GM12864 (cell line): ENCODE measurements around the gene OXSM.
A peak's percentile ranks its signal among the peaks of the same experiment; 100 is the strongest.

Experiments used
- DNase-seq: peaks from one replicate; pipeline ENCODE4 v3.0.0-alpha.2; 2011; ENCODE audit warnings: low read depth
- H3K4me3 ChIP-seq: 2 replicates; pipeline ENCODE4 v1.5.1; 2011; ENCODE audit warnings: mild to moderate bottlenecking, low read depth, low read length, control low read depth
- TF ChIP-seq, protein P1 (sequence below): IDR thresholded peaks from 2 replicates; pipeline ENCODE4 v1.5.1; 2011; ENCODE audit warnings: low read depth, mild to moderate bottlenecking, moderate library complexity, low read length, control low read depth, inconsistent platforms; ENCODE audit errors: missing control alignments

Gene OXSM

DNA sequence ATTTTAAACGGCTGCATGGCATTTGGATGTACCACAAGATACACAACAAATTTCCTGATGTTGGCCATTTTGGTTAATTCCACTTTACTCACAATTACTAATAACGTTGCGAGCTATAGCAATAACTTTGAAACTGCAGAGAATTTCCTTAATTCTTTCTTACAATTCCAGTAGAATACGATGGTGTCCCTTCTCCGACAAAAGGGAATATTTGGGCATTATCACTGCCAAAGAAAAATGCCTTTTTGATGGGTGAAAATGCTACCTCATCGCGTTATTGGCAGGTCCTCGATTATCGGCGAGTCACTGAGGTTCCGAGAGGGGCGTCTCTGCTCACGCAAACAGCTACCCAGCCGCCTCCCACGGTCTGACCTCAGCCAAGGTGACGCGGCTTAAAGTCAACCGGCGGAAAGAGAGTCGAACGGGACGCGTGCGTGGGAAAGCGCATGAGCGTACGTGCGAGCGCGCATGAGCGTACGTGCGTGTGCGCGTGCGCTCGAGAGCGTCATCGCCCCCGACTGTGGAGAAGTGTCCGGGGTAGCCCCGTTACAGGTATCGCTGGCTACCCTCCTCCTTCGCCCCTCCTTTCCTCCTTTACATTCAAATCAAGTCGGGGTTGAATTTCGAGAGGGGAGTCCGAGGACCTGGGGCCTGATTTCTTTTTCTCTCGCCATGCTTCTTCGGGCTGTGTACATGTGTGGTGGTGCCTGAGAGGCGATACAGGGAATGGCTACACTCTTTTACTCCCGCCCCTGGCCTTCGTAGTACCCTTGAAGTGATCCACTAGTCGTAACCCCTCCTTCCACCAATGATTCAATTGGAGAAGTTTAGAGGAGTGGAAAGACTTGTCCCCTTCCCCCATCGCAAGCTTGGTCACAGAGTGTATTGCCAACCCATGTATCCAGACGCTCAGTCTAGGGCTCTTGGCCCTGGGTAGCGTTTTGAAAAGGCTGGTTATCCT, at the start of gene OXSM:
TSS of gene OXSM (plus strand) at position 495 of the 961 bp plus-strand sequence. CDS start 931 bp downstream, outside the sequence.
- peak; percentile 94 for DNase-seq
- peak within 1 kb of the TSS; percentile 63 for H3K4me3 ChIP-seq
- TF ChIP-seq, protein P1, sequence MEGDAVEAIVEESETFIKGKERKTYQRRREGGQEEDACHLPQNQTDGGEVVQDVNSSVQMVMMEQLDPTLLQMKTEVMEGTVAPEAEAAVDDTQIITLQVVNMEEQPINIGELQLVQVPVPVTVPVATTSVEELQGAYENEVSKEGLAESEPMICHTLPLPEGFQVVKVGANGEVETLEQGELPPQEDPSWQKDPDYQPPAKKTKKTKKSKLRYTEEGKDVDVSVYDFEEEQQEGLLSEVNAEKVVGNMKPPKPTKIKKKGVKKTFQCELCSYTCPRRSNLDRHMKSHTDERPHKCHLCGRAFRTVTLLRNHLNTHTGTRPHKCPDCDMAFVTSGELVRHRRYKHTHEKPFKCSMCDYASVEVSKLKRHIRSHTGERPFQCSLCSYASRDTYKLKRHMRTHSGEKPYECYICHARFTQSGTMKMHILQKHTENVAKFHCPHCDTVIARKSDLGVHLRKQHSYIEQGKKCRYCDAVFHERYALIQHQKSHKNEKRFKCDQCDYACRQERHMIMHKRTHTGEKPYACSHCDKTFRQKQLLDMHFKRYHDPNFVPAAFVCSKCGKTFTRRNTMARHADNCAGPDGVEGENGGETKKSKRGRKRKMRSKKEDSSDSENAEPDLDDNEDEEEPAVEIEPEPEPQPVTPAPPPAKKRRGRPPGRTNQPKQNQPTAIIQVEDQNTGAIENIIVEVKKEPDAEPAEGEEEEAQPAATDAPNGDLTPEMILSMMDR = peak; percentile 8

DNA sequence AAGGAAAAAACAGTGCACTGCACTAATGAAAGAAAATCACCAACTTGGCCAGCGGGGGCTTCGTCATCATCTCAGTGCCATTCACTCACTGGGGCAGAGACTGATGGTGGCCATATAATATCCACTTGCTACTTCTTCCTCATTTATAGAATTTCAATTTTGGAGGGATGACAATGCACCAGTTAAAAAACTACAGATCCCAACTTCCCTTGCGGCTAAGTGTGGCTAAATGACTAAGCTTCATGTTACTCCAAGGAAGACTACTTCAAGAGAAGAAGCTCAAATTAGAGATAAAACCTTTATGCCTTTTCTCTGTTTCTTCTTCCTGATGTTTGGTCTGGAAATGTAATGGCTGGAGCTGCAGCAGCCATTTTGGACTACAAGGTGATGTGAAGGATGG, 45.4 kb upstream of the OXSM start:
- no peak for DNase-seq
- TF ChIP-seq, protein P1 = no peak
- H3K4me3 ChIP-seq = no peak overlapping the region

DNA sequence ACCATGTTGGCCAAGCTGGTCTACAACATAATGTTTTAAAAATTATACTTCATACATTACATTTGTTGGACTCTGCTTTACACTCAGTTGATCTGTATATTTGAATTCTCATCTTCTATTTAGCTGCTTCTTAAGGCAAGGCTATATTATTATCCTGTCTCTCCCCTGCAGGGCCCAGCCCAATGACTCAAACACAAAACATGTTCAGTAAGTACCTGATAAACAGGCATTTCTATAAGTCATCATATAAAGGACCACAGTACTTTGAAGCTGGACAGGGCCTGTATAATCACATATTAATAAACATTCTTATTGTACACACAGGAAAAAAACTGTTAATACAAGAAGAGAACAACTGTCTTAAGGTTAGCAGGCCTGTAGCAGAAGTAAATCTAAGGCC, 42.9 kb upstream of the OXSM start:
- TF ChIP-seq, protein P1 = no peak
- H3K4me3 ChIP-seq = no peak overlapping the region
- no peak for DNase-seq

DNA sequence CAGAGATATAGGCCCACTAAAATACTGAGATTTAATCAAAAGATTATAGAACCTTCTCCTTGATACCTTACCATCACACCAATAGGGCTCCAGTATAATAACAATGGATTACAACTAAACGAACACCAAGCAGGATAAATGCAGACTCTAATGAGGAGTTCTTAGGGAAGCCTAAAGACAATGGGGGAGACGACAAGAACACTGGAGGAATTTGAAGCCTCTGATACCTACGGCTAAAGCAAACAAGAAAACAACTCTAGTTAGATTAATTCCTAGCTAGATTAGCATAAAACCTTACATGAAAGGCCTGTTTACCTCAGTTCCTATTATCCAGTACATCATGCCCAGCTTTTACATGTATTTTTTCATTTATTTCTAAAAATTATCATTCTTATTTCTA, 41.7 kb upstream of the OXSM start:
- no peak overlapping the region for H3K4me3 ChIP-seq
- TF ChIP-seq, protein P1 = no peak
- DNase-seq = no peak

DNA sequence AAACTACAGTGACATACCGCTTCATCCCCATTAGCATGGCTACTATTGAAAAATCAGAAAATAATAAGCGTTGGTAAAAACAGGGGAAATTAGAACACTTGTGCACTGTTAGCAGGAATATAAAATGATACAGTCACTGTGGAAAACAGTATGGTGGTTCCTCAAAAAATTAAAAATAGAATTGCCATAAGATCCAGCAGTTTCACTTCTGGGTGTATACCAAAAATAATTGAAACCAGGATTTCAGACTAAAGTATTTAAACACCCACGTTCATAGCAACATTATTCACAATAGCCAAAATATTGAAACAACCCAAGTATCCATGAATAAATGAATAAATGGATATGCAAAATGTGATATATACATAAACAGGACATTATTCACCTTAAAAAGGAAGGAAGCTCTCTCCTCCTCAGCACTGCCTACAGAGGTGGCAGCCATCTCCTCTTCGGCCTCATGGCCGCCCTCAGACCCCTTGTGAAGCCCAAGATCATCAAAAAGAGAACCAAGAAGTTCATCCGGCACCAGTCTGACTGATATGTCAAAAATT, 40.8 kb upstream of the OXSM start:
- no peak overlapping the region for H3K4me3 ChIP-seq
- TF ChIP-seq, protein P1 = no peak
- DNase-seq = no peak

DNA sequence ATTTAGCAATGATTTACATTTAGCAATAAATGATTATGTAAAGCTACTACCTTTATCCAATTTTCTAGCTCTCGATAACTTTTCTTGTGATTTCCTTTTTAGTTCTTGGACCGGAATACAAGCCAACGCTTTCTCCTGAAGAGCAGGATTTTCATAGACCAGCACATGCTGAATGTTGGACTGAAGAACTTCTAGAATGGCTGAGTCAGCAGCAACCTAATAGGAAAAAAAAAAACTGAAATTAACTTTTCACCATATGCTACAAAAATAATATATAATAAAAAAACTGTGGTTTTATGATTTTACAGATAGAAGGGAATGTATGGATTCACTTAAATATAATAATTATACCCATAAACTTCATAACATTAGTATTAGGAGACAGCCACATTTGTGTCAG, 38.8 kb upstream of the OXSM start:
- no peak overlapping the region for H3K4me3 ChIP-seq
- TF ChIP-seq, protein P1 = no peak
- no peak for DNase-seq

DNA sequence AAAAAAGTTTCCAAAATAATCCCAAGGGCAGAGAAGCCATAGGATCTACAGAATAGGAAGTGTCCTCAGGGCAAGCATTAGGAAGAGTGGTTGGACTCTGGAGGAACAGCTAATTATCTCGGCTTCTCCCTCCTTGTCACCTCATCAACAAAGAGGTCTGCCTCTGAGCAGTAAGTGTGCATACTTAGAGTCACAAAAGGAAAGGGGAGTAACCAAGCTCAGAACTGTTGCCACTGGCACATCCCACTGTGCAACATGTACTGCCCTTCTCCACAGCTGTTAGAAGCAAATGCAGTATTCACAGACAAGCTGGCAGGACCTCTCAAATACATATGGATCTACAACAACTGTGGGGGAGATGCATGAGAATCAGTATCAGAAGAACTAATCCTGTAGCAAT, 38.2 kb upstream of the OXSM start:
- DNase-seq = no peak
- H3K4me3 ChIP-seq = no peak overlapping the region
- TF ChIP-seq, protein P1 = no peak
